ENCODE results near the gene ASB17. TPM values are rescaled to one million over a fixed set of nuclear protein-coding genes. Genes with fewer than 3 reads are reported as not detected.

ASB17 gene
- total and polyA plus RNA-seq, 10 of the 15 experiments (the other 5 are each of a cell fraction or from before 2014, with no cell fraction given) = 0.05 TPM; not detected in 9

- TF ChIP-seq PRDM15 (CRISPR knock-in tag; IDR thresholded peaks at IDR 0.05) (no peak), HSF1 (IDR thresholded peaks at IDR 0.05; ENCODE audit: low read depth, low read length) (no peak), SRF (IDR thresholded peaks at IDR 0.05; ENCODE audit: low read depth in 2 of 2, low read length in 2 of 2) (no peak)
These were observed 52.2 kb downstream of the ASB17 start (continued) for GRCh38 chr1:75879985-75880384.

GRCh38 chr1:75870951-75871350 lies 61.3 kb downstream of the ASB17 start:
- H3K27ac ChIP-seq (ENCODE audit: control insufficient read depth, insufficient read depth) = no peak overlapping the region
- ChIA-PET SMC1A (ENCODE audit: uncharacterized antibody, unreplicated experiment) (no interaction called here), POLR2A (no interaction called here), RAD21 (ENCODE audit: unreplicated experiment) (no interaction called here), CTCF (no interaction called here)
- no peak overlapping the region for H3K9ac ChIP-seq (ENCODE audit: control insufficient read depth, insufficient read depth, low read length)
- BruUV-seq (replicated peaks) = no TSS peak
- no peaks in the 10 kb centered on the region for H3K79me2 ChIP-seq (ENCODE audit: control insufficient read depth, insufficient read depth, low read length)
- H2AFZ ChIP-seq (ENCODE audit: control insufficient read depth, low read depth, low read length) = no peak overlapping the region
- H3K27me3 ChIP-seq (replicated peaks in 1 of 2; ENCODE audit: control insufficient read depth in 2 of 2, insufficient read depth in 2 of 2, low read length in 1 of 2) = no peaks in the 10 kb centered on the region
- in situ Hi-C loops (cut with MboI) (no loop called here), intact Hi-C loops (cut with micrococcal nuclease; ENCODE audit: unreplicated experiment) (no loop called here)
- no peak overlapping the region for H3K4me2 ChIP-seq (ENCODE audit: control insufficient read depth, insufficient read depth)
- H3K4me1 ChIP-seq (ENCODE audit: control insufficient read depth, insufficient read depth, low read length) = no peaks in the 10 kb centered on the region
- no peaks in the 10 kb centered on the region for H3K36me3 ChIP-seq (ENCODE audit: control insufficient read depth in 2 of 2, insufficient read depth in 2 of 2, low read length in 1 of 2)
- H3K9me3 ChIP-seq (replicated peaks; ENCODE audit: control insufficient read depth, insufficient read depth, low read length) = no peaks in the 10 kb centered on the region
- ATAC-seq (no peak), FAIRE-seq (no peak), DNase-seq (ENCODE audit: low read depth, low spot score) (no peak)
- WGBS (ENCODE audit: insufficient coverage, insufficient replicate concordance, low lambda C conversion rate, missing lambda C conversion rate) = 0% methylated on average over 1 of the region's 1 CpG
- TF ChIP-seq IRF4 (IDR thresholded peaks at IDR 0.05; ENCODE audit: low read depth, low read length) = no peak
- no peaks in the 10 kb centered on the region for H4K20me1 ChIP-seq (ENCODE audit: control insufficient read depth, insufficient read depth)
- H3K4me3 ChIP-seq = no peak overlapping the region

Other genes with a start within 250 kb of the ASB17 start
- 119 and 156 TPM in 2 replicates for gene ACADM, start 207.7 kb downstream of the ASB17 start, total RNA-seq (2014; rRNA removed)
- gene ACADM, start 207.7 kb downstream of the ASB17 start, total RNA-seq (2014; rRNA removed; fragmentation: Illumina TruSeq; extraction: Trizol) = 220 and 228 TPM in 2 replicates
- gene ACADM, start 207.7 kb downstream of the ASB17 start, total RNA-seq (2021) = 119 and 121 TPM in 2 replicates
- 175 and 322 TPM in 2 replicates for gene ACADM, start 207.7 kb downstream of the ASB17 start, polyA plus RNA-seq (2011; rRNA removed)
- gene ACADM, start 207.7 kb downstream of the ASB17 start, polyA plus RNA-seq (2014; fragmentation: Illumina TruSeq; extraction: Trizol) = 228 and 336 TPM in 2 replicates
- gene ACADM, start 207.7 kb downstream of the ASB17 start, polyA plus RNA-seq (2014; fragmentation: Nextera tagmentation; extraction: Ambion mirVana) = 100 to 1,000 TPM; 178 to 191 TPM
- gene ACADM, start 207.7 kb downstream of the ASB17 start, polyA plus RNA-seq (2014; rRNA removed) = 161 and 218 TPM in 2 replicates
- gene ACADM, start 207.7 kb downstream of the ASB17 start, polyA plus RNA-seq (2016; fragmentation: Nextera tagmentation; extraction: Ambion mirVana) = 100 to 1,000 TPM; 224 to 245 TPM
- gene RABGGTB, start 146.1 kb downstream of the ASB17 start, total RNA-seq (2014; rRNA removed) = 162 and 211 TPM in 2 replicates
- gene RABGGTB, start 146.1 kb downstream of the ASB17 start, total RNA-seq (2014; rRNA removed; fragmentation: Illumina TruSeq; extraction: Trizol) = 213 and 221 TPM in 2 replicates
- 128 and 147 TPM in 2 replicates for gene RABGGTB, start 146.1 kb downstream of the ASB17 start, total RNA-seq (2021)
- gene RABGGTB, start 146.1 kb downstream of the ASB17 start, polyA plus RNA-seq (2011; rRNA removed) = 190 and 284 TPM in 2 replicates
- 170 and 198 TPM in 2 replicates for gene RABGGTB, start 146.1 kb downstream of the ASB17 start, polyA plus RNA-seq (2014; fragmentation: Illumina TruSeq; extraction: Trizol)
- 100 to 1,000 TPM; 135 to 153 TPM for gene RABGGTB, start 146.1 kb downstream of the ASB17 start, polyA plus RNA-seq (2014; fragmentation: Nextera tagmentation; extraction: Ambion mirVana)
- gene RABGGTB, start 146.1 kb downstream of the ASB17 start, polyA plus RNA-seq (2014; rRNA removed) = 156 and 182 TPM in 2 replicates
- gene RABGGTB, start 146.1 kb downstream of the ASB17 start, polyA plus RNA-seq (2016; fragmentation: Nextera tagmentation; extraction: Ambion mirVana) = 10 to 100 TPM; 50.5 to 56.1 TPM
- gene MSH4, start 135.5 kb downstream of the ASB17 start, total RNA-seq (2014; rRNA removed) = 0.22 and 0.34 TPM in 2 replicates
- 0.04 and 0.09 TPM in 2 replicates for gene MSH4, start 135.5 kb downstream of the ASB17 start, total RNA-seq (2014; rRNA removed; fragmentation: Illumina TruSeq; extraction: Trizol)
- gene MSH4, start 135.5 kb downstream of the ASB17 start, total RNA-seq (2021) = 0.08 and 0.15 TPM in 2 replicates
- 0.08 and 0.26 TPM in 2 replicates for gene MSH4, start 135.5 kb downstream of the ASB17 start, polyA plus RNA-seq (2011; rRNA removed)
- gene MSH4, start 135.5 kb downstream of the ASB17 start, polyA plus RNA-seq (2014; fragmentation: Illumina TruSeq; extraction: Trizol) = 0.04 and 0.05 TPM in 2 replicates
- gene MSH4, start 135.5 kb downstream of the ASB17 start, polyA plus RNA-seq (2014; fragmentation: Nextera tagmentation; extraction: Ambion mirVana) = not detected
- gene MSH4, start 135.5 kb downstream of the ASB17 start, polyA plus RNA-seq (2014; rRNA removed) = 0.11 and 0.13 TPM in 2 replicates
- under 1 TPM in 1 of 2 experiments, not detected in 1; 0.09 TPM for gene MSH4, start 135.5 kb downstream of the ASB17 start, polyA plus RNA-seq (2016; fragmentation: Nextera tagmentation; extraction: Ambion mirVana)
- 0.27 and 0.68 TPM in 2 replicates for gene ST6GALNAC3, start 142.3 kb upstream of the ASB17 start, total RNA-seq (2014; rRNA removed)
- gene ST6GALNAC3, start 142.3 kb upstream of the ASB17 start, total RNA-seq (2014; rRNA removed; fragmentation: Illumina TruSeq; extraction: Trizol) = 0.18 and 0.23 TPM in 2 replicates
- 0.19 and 0.26 TPM in 2 replicates for gene ST6GALNAC3, start 142.3 kb upstream of the ASB17 start, total RNA-seq (2021)
- gene ST6GALNAC3, start 142.3 kb upstream of the ASB17 start, polyA plus RNA-seq (2011; rRNA removed) = 0.50 and 0.97 TPM in 2 replicates
- 0.07 and 0.10 TPM in 2 replicates for gene ST6GALNAC3, start 142.3 kb upstream of the ASB17 start, polyA plus RNA-seq (2014; fragmentation: Illumina TruSeq; extraction: Trizol)
- gene ST6GALNAC3, start 142.3 kb upstream of the ASB17 start, polyA plus RNA-seq (2014; fragmentation: Nextera tagmentation; extraction: Ambion mirVana) = under 1 TPM in 1 of 2 experiments, not detected in 1; 0.04 TPM
- 0.04 and 0.10 TPM in 2 replicates for gene ST6GALNAC3, start 142.3 kb upstream of the ASB17 start, polyA plus RNA-seq (2014; rRNA removed)
- not detected for gene ST6GALNAC3, start 142.3 kb upstream of the ASB17 start, polyA plus RNA-seq (2016; fragmentation: Nextera tagmentation; extraction: Ambion mirVana)

Measured in GM12878 (cell line).